Stimulated activated CD8-positive, alpha-beta memory T cell treated with anti-CD3 and anti-CD28 coated beads, Interleukin-4, amount 100 ng/mL, for 4 hours (primary cell): ENCODE results near the gene ENPP7.
"Not testable (repeated sequence)": the region's sequence is repeated elsewhere in the genome, so short reads cannot be mapped to it uniquely, and the experiment has no call there.

Source experiments
- DNase-seq, 2 donors: peaks; one replicate each; pipeline ENCODE4 v3.0.0-alpha.2; 2020; ENCODE audit warnings: low read depth in 2 of 2, low spot score in 1 of 2

Gene ENPP7

DNA sequence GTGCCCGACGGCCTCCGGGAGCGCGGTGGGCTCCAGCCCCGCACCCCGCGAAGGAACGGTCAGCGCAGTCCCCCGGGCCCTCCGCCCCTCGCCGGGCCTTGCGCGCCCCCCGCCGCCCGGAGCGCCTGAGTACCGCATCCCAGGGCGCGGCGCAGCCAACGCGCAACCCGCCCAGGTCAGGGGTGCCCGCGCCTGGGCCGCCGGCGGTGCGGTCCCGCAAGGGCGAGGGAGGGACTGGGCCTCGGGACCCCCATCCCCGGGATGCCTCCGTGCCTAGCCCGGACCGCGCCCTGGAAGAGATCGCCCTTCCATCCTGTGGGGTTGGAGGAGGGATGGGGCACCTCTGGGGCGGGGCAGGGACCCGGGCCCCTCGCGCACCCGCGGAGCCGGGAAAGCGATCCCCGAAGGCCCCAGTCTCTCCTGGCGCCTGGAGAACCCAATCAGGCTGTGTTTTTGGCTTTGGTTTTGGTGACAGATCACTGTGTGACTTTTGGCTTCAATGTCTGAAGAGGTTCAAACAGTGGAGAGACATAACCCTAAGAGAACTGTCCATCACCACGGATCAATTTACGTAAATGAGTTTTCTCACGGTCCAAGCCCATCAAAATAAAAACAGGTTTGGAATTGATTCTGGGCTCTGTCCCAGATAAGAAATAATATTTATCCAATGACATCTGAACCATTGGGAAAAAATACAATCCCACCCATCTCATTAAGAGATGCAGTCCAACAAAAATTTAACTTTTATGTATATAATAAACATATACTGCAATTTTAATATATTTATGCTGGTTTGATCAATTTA lies 17.8 kb downstream of the ENPP7 start:
- DNase-seq: no peak

DNA sequence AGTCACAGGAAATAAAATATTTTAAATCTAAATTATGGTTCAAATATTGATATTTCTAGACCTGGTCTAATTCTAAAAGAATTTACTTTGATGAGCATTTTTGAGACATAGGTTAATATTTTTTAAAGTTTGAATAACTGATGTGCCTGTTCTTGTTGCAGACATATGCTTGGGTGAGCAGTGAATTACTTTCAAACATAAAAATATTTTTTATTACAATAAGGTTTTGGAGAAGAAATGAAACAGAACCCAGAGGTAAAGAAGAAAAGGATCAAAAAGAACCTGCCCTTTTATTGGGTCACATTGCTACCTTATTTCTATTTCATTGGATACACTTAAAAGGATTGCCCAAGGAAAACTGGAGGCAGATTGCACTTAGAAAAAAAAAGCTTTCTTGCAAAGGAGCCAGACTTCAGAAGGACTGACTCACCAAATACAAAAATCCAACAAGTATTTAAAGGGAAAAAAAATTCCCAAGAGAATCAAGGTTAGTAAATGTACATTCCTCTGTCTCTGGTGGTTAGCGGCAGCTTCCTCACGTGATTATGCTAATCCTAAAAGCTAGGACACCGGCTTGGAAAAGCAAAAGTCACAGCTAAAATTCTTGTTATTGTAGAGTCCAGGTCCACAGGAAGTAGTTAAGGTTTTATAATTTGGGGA lies 18.5 kb downstream of the ENPP7 start:
- no peak for DNase-seq

DNA sequence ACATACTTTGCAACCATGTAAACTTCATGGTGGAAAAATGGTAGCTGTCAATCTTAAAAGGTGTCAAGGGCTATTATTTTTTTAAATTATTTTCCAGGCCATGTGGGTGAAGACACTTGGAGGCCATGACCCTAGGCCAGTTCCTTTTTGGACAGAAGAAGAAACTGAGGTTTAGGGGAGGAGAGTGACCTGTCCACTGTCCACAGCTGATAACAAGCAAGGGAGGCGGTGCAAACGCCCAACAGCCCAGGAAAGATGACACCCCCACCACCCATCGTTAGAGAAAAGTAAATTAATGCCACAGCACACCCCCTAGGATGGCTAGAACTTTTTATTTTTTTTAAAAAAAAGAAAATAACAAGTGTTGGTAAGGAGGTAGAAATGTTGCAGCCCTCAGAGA lies 19.2 kb downstream of the ENPP7 start:
- no peak for DNase-seq

- DNase-seq: no peak
Observed at GRCh38 chr17:79750650-79751545, 20.2 kb downstream of the ENPP7 start.

DNA sequence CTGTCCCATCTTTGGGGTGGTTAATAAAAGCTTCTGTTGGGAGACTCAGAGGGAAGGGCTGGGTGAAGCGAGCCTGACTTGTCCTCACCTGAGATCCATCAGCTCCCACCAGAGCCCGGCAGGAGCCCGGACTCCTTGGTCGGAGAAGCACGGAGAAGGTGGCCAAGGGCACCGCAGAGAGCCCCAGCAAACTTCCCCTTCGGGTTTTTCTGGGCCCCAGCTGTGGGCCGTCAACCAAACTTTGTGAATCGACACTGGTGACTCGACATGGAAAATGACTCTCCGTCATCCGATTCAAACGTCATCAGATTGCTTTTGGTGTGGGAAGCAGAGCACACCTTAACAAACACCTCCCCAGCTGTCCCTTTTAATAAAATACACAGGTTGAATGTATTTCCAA lies 21.4 kb downstream of the ENPP7 start:
- no peak for DNase-seq

DNA sequence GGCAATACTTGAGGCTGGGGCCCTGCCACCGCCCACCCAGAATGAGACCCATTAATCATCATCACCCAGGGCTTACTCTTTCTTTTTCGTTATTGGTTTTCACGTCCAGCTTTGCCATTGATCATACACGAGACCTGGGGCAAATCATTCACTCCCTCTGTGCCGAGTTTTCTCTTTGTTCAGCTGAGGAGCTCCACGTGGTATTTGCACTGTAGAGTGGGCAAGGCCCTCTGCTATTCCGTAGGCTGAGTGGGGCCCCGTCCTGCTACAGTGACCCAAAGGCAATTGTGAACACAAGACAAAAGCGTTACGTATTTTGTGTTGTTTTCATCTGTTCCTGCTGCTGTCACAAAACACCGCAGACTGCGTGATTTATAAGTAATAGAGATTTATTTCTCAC lies 23.6 kb downstream of the ENPP7 start:
- DNase-seq: no peak

DNA sequence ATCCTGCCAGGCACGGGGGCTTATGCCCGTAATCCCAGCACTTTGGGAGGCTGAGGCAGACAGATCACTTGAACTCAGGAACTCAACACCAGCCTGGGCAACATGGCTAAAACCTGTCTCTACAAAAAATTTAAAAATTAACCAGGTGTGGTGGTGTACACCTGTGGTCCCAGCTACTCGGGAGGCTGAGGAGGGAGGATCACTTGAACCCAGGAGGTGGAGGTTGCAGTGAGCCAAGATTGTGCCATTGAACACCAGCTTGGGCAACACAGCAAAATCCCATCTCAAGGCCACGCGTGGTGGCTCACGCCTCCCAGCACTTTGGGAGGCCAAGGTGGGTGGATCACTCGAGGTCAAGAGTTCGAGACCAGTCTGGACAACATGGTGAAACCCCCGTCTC lies 24.2 kb downstream of the ENPP7 start:
- not testable (repeated sequence) for DNase-seq

DNA sequence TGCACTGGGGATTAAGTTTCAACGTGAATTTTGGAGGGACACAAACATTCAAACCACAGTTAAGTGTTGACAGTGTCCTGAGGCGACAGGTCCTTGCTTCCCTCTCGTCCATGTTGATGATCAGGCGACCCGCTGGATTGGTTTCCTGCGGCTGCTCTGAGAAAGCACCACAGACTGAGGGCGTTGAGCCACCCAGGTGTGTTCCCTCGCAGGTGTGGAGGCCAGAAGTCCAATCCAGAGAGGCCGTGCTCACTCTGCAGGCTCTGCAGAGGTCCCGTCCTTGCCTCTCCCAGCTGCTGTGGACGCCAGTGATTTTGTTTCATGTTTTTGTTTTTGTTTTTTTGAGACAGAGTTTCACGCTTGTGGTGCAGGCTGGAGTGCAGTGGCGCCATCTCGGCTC lies 24.8 kb downstream of the ENPP7 start:
- DNase-seq: no peak

DNA sequence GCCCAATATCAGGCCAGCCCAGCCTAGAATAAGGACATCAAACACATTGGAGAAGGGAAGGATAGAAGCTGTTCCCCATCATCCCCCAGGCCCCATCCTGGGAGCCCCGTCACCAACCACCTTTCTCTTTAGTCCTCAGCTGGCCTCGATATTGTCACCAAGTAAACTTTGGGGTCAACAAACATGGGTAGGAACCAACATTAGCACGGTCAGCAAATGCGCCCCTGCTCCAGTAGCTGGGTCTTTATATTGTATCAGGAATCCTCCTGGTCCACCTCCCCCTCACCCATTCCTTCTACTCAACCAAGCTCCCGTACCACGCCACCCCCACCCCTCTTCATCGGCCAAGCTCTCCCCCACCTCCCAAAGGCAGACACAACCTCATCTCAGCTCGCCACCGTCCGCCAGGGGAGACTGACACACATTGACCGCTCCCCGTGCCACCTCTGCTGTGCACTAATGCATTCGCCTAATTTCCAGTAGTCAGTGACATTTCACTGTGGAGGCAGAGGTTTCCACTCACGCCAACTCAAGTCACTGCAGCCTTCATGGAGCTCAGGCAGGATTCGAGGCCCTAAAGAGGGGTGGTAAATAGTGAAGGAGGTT lies 26.5 kb downstream of the ENPP7 start:
- DNase-seq: no peak

DNA sequence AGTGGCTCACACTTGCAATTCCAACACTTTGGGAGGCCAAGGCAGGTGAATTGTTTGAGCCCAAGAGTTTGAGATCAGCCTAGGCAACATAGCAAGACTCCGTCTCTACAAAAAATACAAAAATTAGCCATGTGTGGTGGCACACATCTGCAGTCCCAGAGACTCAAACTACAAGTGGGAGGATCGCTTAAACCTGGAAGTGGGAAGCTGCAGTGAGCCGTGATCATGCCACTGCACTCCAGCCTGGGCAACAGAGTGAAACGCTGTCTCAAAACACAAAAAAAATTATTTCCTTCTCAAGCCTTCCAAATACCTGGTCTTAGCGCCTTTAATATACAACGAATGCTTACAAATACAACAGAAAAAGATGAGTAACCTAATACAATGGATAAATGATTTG lies 27.5 kb downstream of the ENPP7 start:
- DNase-seq: no peak

DNA sequence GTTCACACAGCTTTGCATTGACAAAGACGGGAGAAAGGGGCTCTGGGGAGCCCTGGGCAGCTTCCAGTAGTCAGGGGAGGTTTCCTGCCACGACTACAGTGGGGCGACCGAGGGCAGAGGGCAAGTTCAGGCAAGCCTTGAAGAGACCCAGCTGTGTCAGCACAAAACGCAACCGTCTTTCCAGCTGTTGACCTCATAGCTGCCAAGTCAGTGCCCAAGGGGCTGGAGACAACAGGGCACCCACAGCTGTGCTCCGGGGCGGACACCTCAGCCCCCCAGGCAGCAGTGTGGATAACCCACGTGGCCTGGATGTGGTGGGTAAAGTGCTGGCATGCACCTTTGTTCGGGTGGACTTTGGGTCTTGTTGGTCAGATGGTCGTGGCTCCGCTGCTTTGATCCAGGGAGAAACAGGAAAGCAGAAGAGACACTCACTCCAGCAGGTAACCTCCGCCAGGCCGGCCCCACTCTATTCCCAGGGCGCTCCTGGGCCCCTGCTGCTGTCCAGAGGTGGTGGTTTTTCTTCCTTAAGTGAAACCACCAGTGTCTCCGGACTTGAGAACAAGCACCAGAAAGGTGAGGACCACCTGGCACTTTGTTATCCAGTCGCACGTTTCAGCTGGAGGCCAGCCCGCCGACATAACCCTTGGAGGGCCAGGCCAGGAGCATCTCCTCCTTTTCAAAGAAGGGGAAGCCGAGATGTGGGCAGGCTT lies 29.6 kb downstream of the ENPP7 start:
- no peak for DNase-seq

DNA sequence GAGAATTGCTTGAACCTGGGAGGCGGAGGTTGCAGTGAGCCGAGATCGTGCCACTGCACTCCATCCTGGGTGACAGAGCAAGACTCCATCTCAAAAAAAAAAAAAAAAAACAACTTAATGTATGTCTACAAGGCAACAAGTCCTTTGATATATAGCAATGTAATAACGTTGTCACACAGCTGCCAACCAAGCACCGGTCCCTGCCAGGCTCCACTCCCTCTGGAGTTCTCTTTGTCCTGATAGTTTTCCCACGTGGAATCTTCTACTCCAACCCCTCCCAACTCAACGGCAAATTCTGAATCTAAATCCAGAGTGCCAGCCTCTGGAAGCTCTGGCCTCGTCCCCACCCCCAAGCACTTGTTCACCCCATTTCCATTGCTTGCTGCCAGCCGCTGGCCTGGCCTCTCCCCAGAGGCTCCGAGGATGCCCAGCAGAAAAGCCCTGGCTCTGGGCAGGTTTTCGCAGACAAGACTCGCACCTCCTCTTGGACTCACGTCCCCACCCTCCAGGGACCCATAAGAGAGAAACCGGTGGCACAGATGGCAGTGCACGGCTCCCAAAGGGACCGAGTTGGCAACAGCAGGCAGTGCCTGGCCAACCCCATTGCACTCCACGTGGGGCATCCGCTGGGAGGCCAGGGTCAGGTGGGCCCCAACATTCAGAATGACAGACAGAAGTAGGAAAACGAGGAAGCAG lies 31.3 kb downstream of the ENPP7 start:
- DNase-seq: no peak

DNA sequence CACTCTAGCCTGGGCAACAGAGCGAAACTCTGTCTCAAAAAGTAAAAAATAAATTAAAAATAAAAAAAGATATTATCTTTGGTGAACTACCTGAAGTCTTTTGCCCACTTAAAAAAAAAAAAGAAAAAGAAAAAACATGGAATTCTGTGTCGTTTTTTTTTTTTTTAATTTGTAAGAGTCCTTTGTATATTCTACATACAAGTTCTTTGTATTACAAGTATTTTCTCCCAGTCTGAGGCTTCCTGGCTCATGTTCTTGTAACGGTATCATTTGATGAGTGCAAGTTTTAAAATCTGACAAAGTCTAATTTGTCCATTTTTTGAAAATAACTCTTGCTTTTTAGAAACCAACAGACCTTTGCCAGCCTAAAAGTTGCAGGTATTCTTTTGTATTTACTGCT lies 35.0 kb downstream of the ENPP7 start:
- no peak for DNase-seq

DNA sequence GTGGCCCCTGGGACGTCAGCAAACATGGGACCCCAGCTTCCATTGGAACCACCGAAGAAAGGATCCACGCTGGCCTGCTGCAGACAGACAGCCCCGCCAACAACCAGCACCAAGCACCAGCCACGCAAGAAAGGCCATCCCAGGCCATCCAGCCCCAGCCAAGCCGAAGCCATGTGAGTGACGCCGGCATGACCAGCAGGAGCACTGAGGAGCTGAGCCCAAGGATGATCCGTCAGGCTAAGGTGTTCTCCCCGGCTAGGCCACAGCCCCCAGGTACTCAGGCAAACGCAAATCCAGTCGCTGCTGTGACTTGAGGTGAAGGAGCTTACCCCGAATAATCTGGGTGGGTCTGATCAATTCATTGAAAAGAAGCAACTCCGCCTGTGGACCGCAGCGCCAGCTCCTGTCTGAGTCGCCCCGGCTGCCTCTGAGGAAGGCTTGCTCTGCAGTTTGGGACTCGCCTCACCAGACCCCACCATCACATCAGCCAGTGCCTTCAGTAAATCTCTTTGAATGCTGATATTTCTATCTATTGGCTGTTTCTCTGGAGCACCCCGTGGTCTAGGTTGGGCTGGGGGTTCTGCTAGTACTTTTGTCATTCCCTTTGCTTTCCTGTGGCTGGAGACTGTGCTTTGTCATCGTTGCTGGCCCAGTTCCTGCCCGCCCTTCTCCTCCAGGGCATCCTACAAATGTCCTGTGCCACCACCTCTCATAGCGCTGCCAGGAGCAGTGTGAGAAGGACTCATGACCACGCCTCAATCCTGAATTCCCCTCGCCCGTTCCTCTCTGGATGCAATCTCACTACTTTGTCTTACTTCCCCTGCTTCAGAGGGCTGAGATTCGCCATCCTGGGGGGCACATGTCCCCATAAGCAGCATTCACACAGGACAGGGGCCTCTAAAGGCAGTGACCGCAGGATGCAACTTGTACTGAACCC lies 39.1 kb downstream of the ENPP7 start:
- no peak for DNase-seq

DNA sequence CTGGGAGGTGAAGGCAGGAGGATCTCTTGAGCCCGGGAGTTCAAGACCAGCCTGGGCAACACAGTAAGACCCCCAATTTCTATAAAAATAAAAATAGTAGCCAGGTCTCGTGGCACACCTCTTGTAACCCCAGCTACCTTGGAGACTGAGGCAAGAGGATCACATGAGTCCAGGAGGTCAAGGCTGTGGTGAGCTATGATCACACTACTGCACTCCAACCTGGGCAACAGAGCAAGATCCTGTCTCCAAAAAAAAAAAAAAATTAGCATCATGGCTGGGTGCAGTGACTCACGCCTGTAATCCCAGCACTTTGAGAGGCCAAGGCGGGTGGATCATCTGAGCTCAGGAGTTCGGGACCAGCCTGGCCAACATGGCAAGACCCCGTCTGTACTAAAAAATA lies 40.5 kb downstream of the ENPP7 start:
- DNase-seq: no peak

GRCh38 chr17:79772726-79773125 lies 42.0 kb downstream of the ENPP7 start:
- not testable (repeated sequence) for DNase-seq

GRCh38 chr17:79774561-79774975 lies 43.8 kb downstream of the ENPP7 start:
- no peak for DNase-seq

- DNase-seq: no peak
Observed at GRCh38 chr17:79775632-79776031, 44.9 kb downstream of the ENPP7 start.
